ENCODE results near the gene TLE2. TPM values are rescaled to one million over a fixed set of nuclear protein-coding genes. Genes with fewer than 3 reads are reported as not detected.

Gene TLE2
- total and polyA plus RNA-seq, 9 of the 15 experiments (the other 6 are each of a cell fraction or from before 2014, with no cell fraction given), result 0.35 to 13.1 (median 6.2) TPM

GRCh38 chr19:2962018-2962670 lies 66.9 kb downstream of the TLE2 start (continued):
- TF ChIP-seq GTF2E2 (tag; IDR thresholded peaks at IDR 0.05) (no peak), SMAD1 (IDR thresholded peaks at IDR 0.05; ENCODE audit: low read depth, low read length, partially characterized antibody) (no peak), ZNF165 (CRISPR knock-in tag; IDR thresholded peaks at IDR 0.05; ENCODE audit: borderline replicate concordance) (no peak), CSDE1 (IDR thresholded peaks at IDR 0.05) (no peak; a peak in 1 of 4 replicates), CEBPB (tag; IDR thresholded peaks at IDR 0.05) (peak; percentile 65), ESRRB (CRISPR knock-in tag; IDR thresholded peaks at IDR 0.05; ENCODE audit: borderline replicate concordance) (no peak), HLTF (IDR thresholded peaks at IDR 0.05) (0 out of 2 replicates have a peak, but pooled peaks have one; percentile 41), ARHGAP35 (IDR thresholded peaks at IDR 0.05; ENCODE audit: partially characterized antibody) (no peak), NFIC (IDR thresholded peaks at IDR 0.05) (0 out of 2 replicates have a peak, but pooled peaks have one; percentile 14), ELK1 (CRISPR knock-in tag; IDR thresholded peaks at IDR 0.05) (no peak), ATF1 (CRISPR knock-in tag; IDR thresholded peaks at IDR 0.05) (peak; percentile 44; the same call in 1 of the 2 replicates), ATF1 (tag; IDR thresholded peaks at IDR 0.05) (peak; percentile 99), ZNF778 (CRISPR knock-in tag; IDR thresholded peaks at IDR 0.05) (no peak), ZNF347 (CRISPR knock-in tag; IDR thresholded peaks at IDR 0.05; ENCODE audit: low read depth) (0 out of 2 replicates have a peak, but pooled peaks have one; percentile 39), SMAD4 (CRISPR knock-in tag; conservative IDR thresholded peaks at IDR 0.05) (peak; percentile 55; the same call in 1 of the 2 replicates), ETS2 (tag; IDR thresholded peaks at IDR 0.05; ENCODE audit: borderline replicate concordance, poor library complexity, severe bottlenecking) (no peak), NFXL1 (CRISPR knock-in tag; IDR thresholded peaks at IDR 0.05) (0 out of 2 replicates have a peak, but pooled peaks have one; percentile 22)
- TF ChIP-seq, protein P1, sequence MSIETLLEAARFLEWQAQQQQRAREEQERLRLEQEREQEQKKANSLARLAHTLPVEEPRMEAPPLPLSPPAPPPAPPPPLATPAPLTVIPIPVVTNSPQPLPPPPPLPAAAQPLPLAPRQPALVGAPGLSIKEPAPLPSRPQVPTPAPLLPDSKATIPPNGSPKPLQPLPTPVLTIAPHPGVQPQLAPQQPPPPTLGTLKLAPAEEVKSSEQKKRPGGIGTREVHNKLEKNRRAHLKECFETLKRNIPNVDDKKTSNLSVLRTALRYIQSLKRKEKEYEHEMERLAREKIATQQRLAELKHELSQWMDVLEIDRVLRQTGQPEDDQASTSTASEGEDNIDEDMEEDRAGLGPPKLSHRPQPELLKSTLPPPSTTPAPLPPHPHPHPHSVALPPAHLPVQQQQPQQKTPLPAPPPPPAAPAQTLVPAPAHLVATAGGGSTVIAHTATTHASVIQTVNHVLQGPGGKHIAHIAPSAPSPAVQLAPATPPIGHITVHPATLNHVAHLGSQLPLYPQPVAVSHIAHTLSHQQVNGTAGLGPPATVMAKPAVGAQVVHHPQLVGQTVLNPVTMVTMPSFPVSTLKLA (conservative IDR thresholded peaks at IDR 0.05), result peak in 1 of 2 experiments; percentile 54; a peak in 2 of 4 replicates
